GOT3 (cell line): Measurements from ENCODE around the gene COMMD10.

Source experiments
- DNase-seq: peaks from one replicate; lab custom pipeline; 2025; ENCODE audit warnings: mixed read lengths; lab: John Stamatoyannopoulos, UW

The COMMD10 gene

DNA sequence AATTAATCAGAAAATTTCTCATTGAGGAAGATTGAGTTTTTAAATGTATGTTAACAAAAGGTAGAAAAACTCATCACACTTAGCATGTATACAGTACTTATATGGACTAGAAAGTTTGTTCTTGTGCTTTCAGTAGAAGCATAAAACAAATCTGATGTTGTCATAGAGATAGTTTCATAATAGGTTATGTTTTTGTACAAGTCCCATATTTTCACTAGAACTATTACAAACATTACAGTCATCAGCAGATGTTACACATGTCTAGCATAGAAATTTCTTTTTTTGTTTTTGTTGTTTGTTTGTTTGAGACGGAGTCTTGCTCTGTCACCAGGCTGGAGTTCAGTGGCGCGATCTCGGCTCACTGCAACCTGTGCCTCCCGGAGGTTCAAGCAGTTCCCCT is 131.4 kb downstream of the COMMD10 start:
- no peak for DNase-seq

GRCh38 chr5:116225281-116225922 is 140.6 kb downstream of the COMMD10 start:
- no peak for DNase-seq

DNA sequence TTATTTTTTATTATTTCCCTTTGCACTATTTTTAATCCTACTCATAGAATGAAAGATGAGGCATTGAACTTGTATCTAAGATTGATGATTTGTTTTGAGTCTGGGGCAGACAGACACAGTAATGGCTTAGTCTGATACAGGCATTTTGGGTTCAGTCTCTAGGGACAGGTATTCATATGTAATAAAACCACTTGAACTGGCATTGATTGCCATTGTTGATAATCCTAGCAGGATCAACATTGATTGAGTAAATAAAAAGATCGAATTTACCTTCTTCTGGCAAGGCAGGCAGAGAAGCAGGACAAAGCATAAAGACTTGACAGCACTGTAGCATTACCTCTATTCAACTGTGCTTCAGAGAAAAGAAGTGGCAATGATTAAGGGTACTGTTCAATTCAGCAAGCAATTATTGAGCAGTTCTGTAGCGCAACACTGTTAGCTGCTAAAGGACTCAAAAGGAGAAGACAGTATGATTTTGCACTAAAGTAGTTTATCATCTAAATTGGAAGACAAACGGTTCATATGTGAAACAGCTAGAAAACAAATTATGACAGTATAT is 144.4 kb downstream of the COMMD10 start:
- DNase-seq: no peak

DNA sequence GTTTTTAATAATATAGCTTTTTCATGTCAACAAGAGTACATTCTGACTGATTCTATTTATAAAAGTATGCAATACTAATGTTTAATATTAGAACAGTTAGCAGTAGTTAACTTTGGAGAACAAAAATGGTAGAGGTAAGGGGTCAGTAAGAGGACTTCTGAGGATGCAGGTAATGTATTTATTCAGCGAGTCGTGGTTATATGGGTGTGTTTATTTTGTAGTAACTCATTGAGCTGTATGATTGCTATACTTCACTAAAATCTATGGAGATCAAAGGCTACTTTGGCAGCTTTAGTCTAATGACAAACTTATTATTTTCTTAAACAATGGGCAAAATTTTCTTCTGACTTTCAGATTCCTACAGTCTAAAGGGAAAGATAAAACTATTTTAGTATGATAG is 146.5 kb downstream of the COMMD10 start:
- DNase-seq: no peak

GRCh38 chr5:116234681-116235080 is 149.9 kb downstream of the COMMD10 start:
- DNase-seq: no peak

DNA sequence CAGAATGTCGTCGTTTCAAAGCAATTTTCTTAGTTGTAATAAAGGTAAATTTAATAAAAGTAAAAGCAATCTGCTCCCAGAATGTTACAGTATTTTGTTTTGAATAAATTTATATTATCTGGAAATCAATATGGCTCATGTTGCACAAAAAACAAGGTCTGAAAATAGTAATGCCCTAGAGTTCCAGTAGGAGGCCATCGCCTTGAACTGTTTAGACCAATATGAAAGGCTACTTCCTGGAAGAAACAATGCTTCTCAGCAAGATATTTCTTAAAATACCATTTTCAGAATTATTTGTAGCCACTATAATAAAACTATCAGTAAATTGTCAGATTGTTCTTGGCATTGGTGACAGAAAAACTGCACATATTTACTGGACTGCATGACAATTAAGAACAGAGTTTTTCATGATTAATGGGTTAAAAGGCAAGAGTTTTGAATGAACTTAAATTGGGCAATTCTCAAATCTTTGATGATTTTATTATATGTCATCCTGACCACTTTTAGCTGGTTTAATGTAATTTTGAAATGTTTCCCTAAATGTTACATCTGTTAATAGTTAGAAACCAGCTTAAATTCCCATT is 153.2 kb downstream of the COMMD10 start:
- no peak for DNase-seq

DNA sequence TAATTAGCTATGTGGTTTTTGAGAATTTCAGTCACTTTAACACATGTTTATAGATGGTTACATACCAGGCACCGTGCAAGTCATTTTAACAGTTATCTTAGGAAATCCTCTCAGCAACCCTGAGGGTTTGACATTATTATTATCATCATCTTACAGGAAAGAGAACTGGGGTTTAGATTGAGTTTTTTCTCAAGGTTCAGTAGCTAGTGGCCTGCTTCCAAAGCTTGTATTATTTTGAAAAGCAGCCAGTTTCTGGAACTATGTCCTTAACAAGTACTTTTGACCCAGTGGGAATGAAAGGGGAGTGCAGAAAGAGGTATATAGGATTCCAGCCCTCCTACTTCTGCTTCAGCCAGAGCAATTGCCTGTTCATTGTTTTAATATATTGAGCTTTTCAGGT is 157.5 kb downstream of the COMMD10 start:
- DNase-seq: no peak

GRCh38 chr5:116248432-116248831 is 163.6 kb downstream of the COMMD10 start:
- DNase-seq: no peak

DNA sequence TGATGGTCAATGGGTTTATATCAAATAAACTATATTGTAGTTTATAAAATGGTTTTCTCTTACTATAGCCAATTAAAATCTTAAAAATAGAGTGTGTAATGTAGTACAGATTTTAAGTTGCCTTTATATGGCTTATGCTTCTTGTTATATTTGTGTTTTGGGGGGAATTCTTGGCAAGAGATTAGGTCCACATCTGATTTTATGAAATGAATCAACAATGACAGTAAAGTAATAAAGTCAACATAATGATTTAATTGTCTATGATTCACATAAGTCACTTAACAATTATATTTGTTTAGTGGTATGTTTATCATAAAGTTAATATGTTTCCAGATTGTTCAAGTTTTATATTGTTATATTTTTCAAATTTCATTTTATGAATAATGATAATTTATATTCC is 164.8 kb downstream of the COMMD10 start:
- DNase-seq: no peak

GRCh38 chr5:116256717-116257116 is 171.9 kb downstream of the COMMD10 start:
- no peak for DNase-seq

- DNase-seq: no peak
These were observed 180.6 kb downstream of the COMMD10 start for GRCh38 chr5:116265471-116265870.

DNA sequence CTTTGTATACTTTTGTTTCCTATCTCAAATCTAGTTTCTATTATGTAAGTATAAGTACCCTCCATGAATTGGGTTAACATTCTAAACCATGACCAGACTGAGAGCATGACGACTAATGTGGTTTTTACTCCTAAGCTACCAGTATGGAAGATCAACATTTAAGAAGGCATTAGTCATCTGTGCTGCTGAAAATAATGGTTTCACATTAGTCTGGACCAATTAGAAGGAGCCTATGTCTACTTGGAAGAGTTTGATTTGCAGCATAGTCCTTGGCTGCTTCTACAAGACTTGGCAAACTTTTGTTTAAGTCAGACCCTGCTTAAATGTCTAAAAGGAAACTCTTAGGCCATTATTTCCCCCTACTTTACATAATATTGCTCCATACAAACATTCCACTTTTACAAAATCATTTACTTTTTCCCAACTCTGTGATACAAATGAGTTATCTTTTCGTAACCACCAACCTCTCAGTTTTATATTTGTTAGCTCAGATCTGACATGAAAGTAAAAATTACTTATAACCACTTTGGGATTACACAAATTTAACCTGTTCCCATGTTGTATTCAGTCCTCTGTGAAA is 186.7 kb downstream of the COMMD10 start:
- DNase-seq: no peak

- DNase-seq: no peak
These were observed 187.6 kb downstream of the COMMD10 start for GRCh38 chr5:116272281-116272941.

- no peak for DNase-seq
These were observed 188.8 kb downstream of the COMMD10 start for GRCh38 chr5:116273448-116274242.

GRCh38 chr5:116274251-116274650 is 189.4 kb downstream of the COMMD10 start:
- no peak for DNase-seq

GRCh38 chr5:116275282-116275681 is 190.5 kb downstream of the COMMD10 start:
- no peak for DNase-seq

DNA sequence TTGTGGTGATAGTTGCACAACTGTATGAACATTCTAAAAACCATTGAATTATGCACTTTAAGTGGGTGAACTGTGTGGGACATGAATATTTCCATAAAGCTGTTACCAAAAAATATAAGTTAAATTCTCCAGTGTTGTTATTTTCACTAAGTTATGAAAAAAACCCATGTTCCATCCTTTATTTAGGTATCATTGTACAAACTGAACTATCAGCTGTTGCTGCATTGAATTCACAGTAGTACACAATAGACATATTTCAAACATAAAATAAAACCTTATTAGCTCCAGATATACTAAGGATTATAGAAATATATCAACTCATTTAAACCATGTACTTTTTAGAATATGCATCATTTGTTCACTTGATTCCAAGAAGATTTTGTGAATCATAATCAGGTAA is 192.1 kb downstream of the COMMD10 start:
- DNase-seq: no peak

DNA sequence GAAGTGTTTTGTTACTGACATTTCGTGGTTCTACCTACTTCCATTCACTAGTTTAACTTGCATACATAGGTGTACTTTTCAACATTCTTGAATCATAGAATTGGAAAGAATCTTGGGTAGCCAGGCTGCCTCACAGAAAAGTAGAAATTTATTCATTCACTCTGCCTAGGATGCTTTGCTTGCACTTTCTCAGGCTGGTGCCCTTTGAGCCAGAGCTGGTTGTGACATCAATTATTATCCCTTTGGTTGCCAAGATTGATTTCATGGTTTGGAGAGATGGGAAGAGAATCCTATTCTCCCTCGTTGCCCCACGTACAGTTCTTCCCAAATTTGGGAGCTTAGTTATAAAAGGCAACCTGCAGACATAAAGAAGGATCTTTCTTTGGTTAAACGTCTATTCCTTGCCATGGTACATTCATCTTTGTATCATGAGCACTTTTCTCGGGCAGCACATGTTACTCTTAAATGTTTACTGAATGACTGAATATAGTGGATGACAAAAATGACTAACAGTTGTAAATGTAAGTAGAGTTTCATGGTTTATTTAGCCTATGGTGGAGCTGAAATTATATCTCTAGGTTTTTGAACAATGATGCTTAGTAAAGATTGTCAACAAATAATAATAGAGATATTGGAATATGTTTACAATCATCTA is 195.5 kb downstream of the COMMD10 start:
- DNase-seq: no peak

DNA sequence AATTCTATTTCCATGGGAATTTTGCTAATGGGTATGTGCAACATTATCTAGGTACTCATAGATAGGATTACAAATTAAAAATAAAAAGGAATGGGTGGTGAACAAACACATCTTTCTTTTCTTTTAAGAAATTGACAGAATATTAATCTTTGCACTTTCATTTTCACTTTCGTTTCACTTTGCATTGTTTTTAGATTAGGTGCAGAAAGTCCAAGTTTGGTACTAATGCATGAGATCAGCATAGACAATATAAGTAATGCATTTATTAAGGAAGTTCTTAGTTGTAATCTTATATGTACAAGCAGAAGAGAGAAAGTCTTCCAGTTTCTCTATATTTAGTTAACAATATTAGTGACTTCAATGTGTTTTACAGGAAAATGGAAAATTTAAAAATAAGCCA is 196.5 kb downstream of the COMMD10 start:
- DNase-seq: no peak

GRCh38 chr5:116288524-116288923 is 203.7 kb downstream of the COMMD10 start:
- DNase-seq: no peak

- DNase-seq: no peak
These were observed 204.5 kb downstream of the COMMD10 start for GRCh38 chr5:116289276-116289675.

DNA sequence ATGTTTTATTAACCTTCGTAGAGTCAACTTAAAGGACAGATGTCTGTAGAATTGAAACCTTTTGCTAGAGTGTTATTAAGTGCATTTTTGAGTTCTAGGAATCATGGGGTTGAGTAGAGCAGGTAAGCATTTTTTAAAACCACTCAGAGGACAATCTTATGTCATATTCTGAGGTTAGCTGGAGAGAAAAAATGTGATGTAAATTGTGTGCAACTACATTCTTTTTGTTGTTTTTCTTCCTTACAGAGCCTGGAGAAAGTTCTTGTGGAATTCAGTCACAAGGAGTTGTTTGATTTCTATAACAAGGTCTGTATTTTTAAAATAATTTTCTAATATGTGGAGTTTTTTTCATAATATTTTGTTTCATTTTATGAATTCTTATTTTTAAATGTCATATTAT is 206.4 kb downstream of the COMMD10 start:
- DNase-seq: no peak
